K562 (cell line): ENCODE measurements around the gene PPTC7. TPM values are rescaled to one million over a fixed set of nuclear protein-coding genes. Genes with fewer than 3 reads are reported as not detected.
A peak's percentile ranks its signal among the peaks of the same experiment; 100 is the strongest.

Experiments
- CBX3 ChIP-seq, 2 experiments: IDR thresholded peaks; 1 replicate in 1 of 2; 2 replicates in 1 of 2; pipeline ENCODE4 v1.6.1; 2012; ENCODE audit warnings: inconsistent platforms in 2 of 2, low read length in 2 of 2, borderline replicate concordance in 1 of 2, control low read depth in 1 of 2
- CHD1 ChIP-seq: fragments of 200-600 bp; sonication (generic); IDR thresholded peaks from one replicate; pipeline ENCODE4 v1.6.1; 2012; ENCODE audit warnings: mild to moderate bottlenecking, moderate library complexity, low read length, inconsistent platforms
- CLOCK ChIP-seq: fragments of 250-450 bp; sonication (Bioruptor Pico); IDR thresholded peaks from 2 replicates; pipeline ENCODE4 v1.4.0; 2020; ENCODE audit warnings: mild to moderate bottlenecking, moderate library complexity, borderline replicate concordance
- EGR1 ChIP-seq: fragments of 450-650 bp; conservative IDR thresholded peaks from 2 replicates; pipeline ENCODE4 v1.6.1; 2017; ENCODE audit warnings: mild to moderate bottlenecking
- HDAC2 ChIP-seq: fragments of 450-650 bp; IDR thresholded peaks from 2 replicates; pipeline ENCODE4 v1.6.1; 2016; ENCODE audit warnings: mild to moderate bottlenecking
- HNRNPH1 ChIP-seq: fragments of 200-400 bp; formaldehyde crosslinking; optimal IDR thresholded peaks from 2 replicates; pipeline ENCODE3; 2017; ENCODE audit warnings: low read depth, mild to moderate bottlenecking, low read length, moderate library complexity
- MXD1 ChIP-seq: fragments of 250-450 bp; sonication (Bioruptor Pico); IDR thresholded peaks from 2 replicates; pipeline ENCODE4 v1.8.0; 2021; ENCODE audit warnings: borderline replicate concordance, mild to moderate bottlenecking, moderate library complexity; ENCODE audit not compliant: poor library complexity, severe bottlenecking
- MYNN ChIP-seq, 2 experiments: sonication (generic); formaldehyde crosslinking in 1 of 2; IDR thresholded peaks; 2 replicates each; pipeline versions ENCODE4 v1.5.0 to v1.6.1; 2016 to 2020; ENCODE audit warnings: antibody characterized with exemption in 1 of 2, missing genetic modification reagents in 1 of 2
- NONO ChIP-seq, 2 experiments: fragments of 200-400 bp in 1 of 2; fragments of 450-650 bp in 1 of 2; formaldehyde crosslinking in 1 of 2; IDR thresholded peaks; 2 replicates each; pipeline ENCODE4 v1.6.1; 2017; ENCODE audit warnings: low read depth in 2 of 2, mild to moderate bottlenecking in 2 of 2, moderate library complexity in 2 of 2, low read length in 1 of 2
- PRPF4 ChIP-seq: fragments of 200-400 bp; formaldehyde crosslinking; IDR thresholded peaks from one replicate; pipeline ENCODE4 v1.6.1; 2017; ENCODE audit warnings: low read length, low read depth, mild to moderate bottlenecking; ENCODE audit not compliant: insufficient read depth, poor library complexity, severe bottlenecking
- SREBF2 ChIP-seq: sonication (generic); formaldehyde crosslinking; IDR thresholded peaks from 2 replicates; pipeline ENCODE4 v1.4.0; 2020; ENCODE audit warnings: mild to moderate bottlenecking, missing genetic modification reagents
- STAT6 ChIP-seq: sonication (generic); formaldehyde crosslinking; IDR thresholded peaks from 2 replicates; pipeline ENCODE4 v1.8.1; 2023; ENCODE audit warnings: mild to moderate bottlenecking, missing genetic modification reagents
- TEAD2 ChIP-seq: fragments of 450-650 bp; IDR thresholded peaks from 2 replicates; pipeline ENCODE4 v1.6.1; 2016; ENCODE audit warnings: missing genetic modification characterization, control low read depth, missing compliant biosample characterization
- ZFP1 ChIP-seq: fragments of 450-650 bp; formaldehyde crosslinking; IDR thresholded peaks from 2 replicates; pipeline ENCODE4 v1.4.0; 2020; ENCODE audit warnings: mild to moderate bottlenecking, mixed read lengths
- ZNF445 ChIP-seq: fragments of 250-450 bp; sonication (Bioruptor Pico); IDR thresholded peaks from 2 replicates; pipeline ENCODE4 v1.4.0; 2020; ENCODE audit warnings: low read depth, mild to moderate bottlenecking, moderate library complexity
- polyA plus RNA-seq, 8 experiments: library from polyadenylated mRNA; depleted of rRNA in 4 of 8; stranded (reverse) in 5 of 8; unstranded in 3 of 8; fragments of >200 nt; fragmentation: Nextera tagmentation in 2 of 8; fragmentation: Illumina TruSeq in 1 of 8; extraction: Ambion mirVana in 2 of 8; extraction: Trizol in 1 of 8; gene quantifications; 2 replicates each; pipeline versions ENCODE4 v1.2.1 to v1.2.3, GENCODE V29; 2011 to 2014; ENCODE audit warnings: inconsistent platforms in 1 of 8, missing spikeins in 1 of 8
- total RNA-seq, 7 experiments: library from RNA; depleted of rRNA in 6 of 7; stranded (reverse); fragments of >200 nt in 6 of 7; fragmentation: Illumina TruSeq in 2 of 7; extraction: Trizol in 2 of 7; gene quantifications; 2 replicates each; pipeline versions ENCODE4 v1.2.1 to v1.2.3, GENCODE V29; 2011 to 2021; ENCODE audit warnings: low replicate concordance in 1 of 7

Gene PPTC7
- total and polyA plus RNA-seq, 9 of the 15 experiments (the other 6 are each of a cell fraction or from before 2014, with no cell fraction given) = 2.6 to 23.1 (median 11.9) TPM

GRCh38 chr12:110583137-110584059 is at the start of gene PPTC7 (continued):
- no peak for TF ChIP-seq CLOCK (CRISPR knock-in tag)
- TF ChIP-seq MYNN (IDR thresholded peaks at IDR 0.05) = no peak
- no peak for TF ChIP-seq MYNN (CRISPR knock-in tag; IDR thresholded peaks at IDR 0.05)
- no peak for TF ChIP-seq STAT6 (CRISPR knock-in tag)
- TF ChIP-seq HNRNPH1 = no peak
- no peak for TF ChIP-seq PRPF4
- TF ChIP-seq CBX3 (IDR thresholded peaks at IDR 0.05; ENCODE audit: borderline replicate concordance in 1 of 2, low read length in 2 of 2) = no peak
- no peak for TF ChIP-seq SREBF2 (CRISPR knock-in tag)
- no peak for TF ChIP-seq CHD1
- TF ChIP-seq HDAC2 = no peak
- TF ChIP-seq MXD1 (CRISPR knock-in tag) = no peak
- no peak for TF ChIP-seq ZNF445 (CRISPR knock-in tag)
- no peak for TF ChIP-seq ZFP1 (CRISPR knock-in tag)
- TF ChIP-seq EGR1 = peak; percentile 46
- TF ChIP-seq NONO (IDR thresholded peaks at IDR 0.05; ENCODE audit: low read depth in 2 of 2, low read length in 1 of 2) = no peak; a peak in 1 of 4 replicates
- no peak for TF ChIP-seq TEAD2 (tag)
